Measurements from ENCODE around the gene RAB28.

The RAB28 gene

GRCh38 chr4:13461191-13461905 is 22.8 kb downstream of the RAB28 start:
- no peak overlapping the region for H3K23ac ChIP-seq (ENCODE audit: low read length)
- no peak overlapping the region for H3K14ac ChIP-seq (ENCODE audit: low read length)
- no peak overlapping the region for H3K9ac ChIP-seq (ENCODE audit: low read length)
- no peaks in the 10 kb centered on the region for H3K27me3 ChIP-seq (ENCODE audit: insufficient read depth, low read length)
- H2AFZ ChIP-seq (ENCODE audit: insufficient read depth, low read length, poor library complexity) = no peak overlapping the region
- H3K4me1 ChIP-seq (ENCODE audit: control insufficient read depth in 1 of 2, insufficient read depth in 2 of 2, low read length in 2 of 2) = no peaks in the 10 kb centered on the region
- no peak overlapping the region for H3K4me3 ChIP-seq (ENCODE audit: low read depth, low read length)
- no peak overlapping the region for H3K27ac ChIP-seq (ENCODE audit: low read depth, low read length)
- H3K79me1 ChIP-seq (ENCODE audit: low read length) = no peaks in the 10 kb centered on the region
- H2BK120ac ChIP-seq (ENCODE audit: insufficient read depth, low read length, poor library complexity) = no peak overlapping the region
- no peak overlapping the region for H3K18ac ChIP-seq (ENCODE audit: low read length)
- H4K91ac ChIP-seq (ENCODE audit: low read depth, low read length) = no peak overlapping the region
- H2BK5ac ChIP-seq (ENCODE audit: low read depth, low read length, poor library complexity) = no peak overlapping the region
- no peak overlapping the region for H3K4me2 ChIP-seq (ENCODE audit: low read length)
- no peak for DNase-seq
- WGBS (ENCODE audit: extremely low coverage, insufficient coverage, insufficient read length) = no CpG with 5 or more reads among the region's 6 CpGs
- H4K8ac ChIP-seq (ENCODE audit: low read depth, low read length) = no peak overlapping the region
- H3K9me3 ChIP-seq (ENCODE audit: insufficient read depth, low read depth, low read length) = no peaks in the 10 kb centered on the region
- H4K12ac ChIP-seq (ENCODE audit: low read depth, low read length) = no peak overlapping the region
- no peak overlapping the region for H3K4ac ChIP-seq (ENCODE audit: low read depth, low read length)
- H2BK12ac ChIP-seq (ENCODE audit: low read length) = no peak overlapping the region
- H3K79me2 ChIP-seq (ENCODE audit: control insufficient read depth, insufficient read depth, low read length, poor library complexity) = no peaks in the 10 kb centered on the region
- H2AK5ac ChIP-seq (ENCODE audit: low read length) = no peak overlapping the region
- H3K36me3 ChIP-seq (ENCODE audit: control insufficient read depth in 1 of 2, insufficient read depth in 2 of 2, low read length in 2 of 2) = peaks cover 0 to 2% of the 10 kb centered on the region in 2 experiments

DNA sequence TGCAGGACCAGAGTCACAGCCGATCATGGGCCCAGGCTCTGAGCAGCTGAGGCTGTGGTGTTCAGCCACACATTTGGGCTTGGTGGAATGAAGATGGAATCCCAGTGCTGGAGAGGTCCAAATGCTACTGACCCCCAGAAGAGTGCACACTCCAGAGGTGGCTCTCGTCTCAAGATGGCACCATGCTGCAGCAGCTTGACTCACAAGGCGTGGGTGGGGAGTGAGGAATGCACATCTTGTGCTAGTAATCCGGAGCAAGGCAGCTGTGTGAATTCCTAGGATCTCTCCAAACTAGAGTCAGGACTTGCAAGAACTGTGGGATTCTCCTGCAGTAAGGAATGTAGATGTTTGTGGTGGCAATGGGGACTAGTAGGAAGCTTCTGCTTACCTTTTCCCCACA is 28.7 kb downstream of the RAB28 start:
- Histone ChIP-seq H3K79me2 (ENCODE audit: control insufficient read depth, insufficient read depth, low read length, poor library complexity) (no peaks in the 10 kb centered on the region), H3K18ac (ENCODE audit: low read length) (no peak overlapping the region), H3K23ac (ENCODE audit: low read length) (no peak overlapping the region), H3K4me3 (ENCODE audit: low read depth, low read length) (no peak overlapping the region), H2BK5ac (ENCODE audit: low read depth, low read length, poor library complexity) (no peak overlapping the region), H2AFZ (ENCODE audit: insufficient read depth, low read length, poor library complexity) (no peak overlapping the region), H4K8ac (ENCODE audit: low read depth, low read length) (no peak overlapping the region), H2AK5ac (ENCODE audit: low read length) (no peak overlapping the region), H3K4me1 (ENCODE audit: control insufficient read depth in 1 of 2, insufficient read depth in 2 of 2, low read length in 2 of 2) (no peaks in the 10 kb centered on the region), H3K4ac (ENCODE audit: low read depth, low read length) (no peak overlapping the region), H3K4me2 (ENCODE audit: low read length) (no peak overlapping the region), H3K36me3 (ENCODE audit: control insufficient read depth in 1 of 2, insufficient read depth in 2 of 2, low read length in 2 of 2) (peaks cover 8 to 10% of the 10 kb centered on the region in 2 experiments), H4K91ac (ENCODE audit: low read depth, low read length) (no peak overlapping the region), H3K27me3 (ENCODE audit: insufficient read depth, low read length) (no peaks in the 10 kb centered on the region), H3K9ac (ENCODE audit: low read length) (no peak overlapping the region), H3K27ac (ENCODE audit: low read depth, low read length) (no peak overlapping the region), H3K79me1 (ENCODE audit: low read length) (no peaks in the 10 kb centered on the region), H3K14ac (ENCODE audit: low read length) (no peak overlapping the region), H2BK12ac (ENCODE audit: low read length) (no peak overlapping the region), H3K9me3 (ENCODE audit: insufficient read depth, low read depth, low read length) (no peaks in the 10 kb centered on the region), H2BK120ac (ENCODE audit: insufficient read depth, low read length, poor library complexity) (no peak overlapping the region), H4K12ac (ENCODE audit: low read depth, low read length) (no peak overlapping the region)
- DNase-seq = peak in 1 of 2 donors; percentile 42
- no CpG with 5 or more reads among the region's 4 CpGs for WGBS (ENCODE audit: extremely low coverage, insufficient coverage, insufficient read length)

DNA sequence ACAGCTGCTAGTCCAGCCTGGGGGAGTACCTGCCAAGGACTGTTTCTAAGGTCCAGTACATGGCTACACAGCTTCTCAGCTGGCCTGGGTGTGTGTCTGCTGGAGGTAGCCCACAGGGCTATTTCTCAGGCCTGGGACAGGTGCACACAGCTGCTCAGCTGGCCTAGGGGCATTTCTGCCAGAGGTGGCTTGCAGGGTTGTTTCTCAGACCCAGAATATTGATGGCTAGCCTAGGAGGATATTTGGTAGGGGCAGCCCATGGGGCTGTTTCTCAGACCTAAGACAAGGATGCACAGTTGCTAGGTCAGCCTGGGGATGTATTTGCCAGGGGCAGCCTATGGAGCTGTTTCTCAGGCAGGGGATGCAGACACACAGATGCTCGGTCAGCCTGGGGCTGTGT is 29.4 kb downstream of the RAB28 start:
- H3K23ac ChIP-seq (ENCODE audit: low read length) = no peak overlapping the region
- H3K4me2 ChIP-seq (ENCODE audit: low read length) = no peak overlapping the region
- no peak overlapping the region for H3K9ac ChIP-seq (ENCODE audit: low read length)
- H3K27ac ChIP-seq (ENCODE audit: low read depth, low read length) = no peak overlapping the region
- no peak overlapping the region for H4K91ac ChIP-seq (ENCODE audit: low read depth, low read length)
- H3K9me3 ChIP-seq (ENCODE audit: insufficient read depth, low read depth, low read length) = no peaks in the 10 kb centered on the region
- no peak overlapping the region for H4K8ac ChIP-seq (ENCODE audit: low read depth, low read length)
- H2BK12ac ChIP-seq (ENCODE audit: low read length) = no peak overlapping the region
- no peak overlapping the region for H2AFZ ChIP-seq (ENCODE audit: insufficient read depth, low read length, poor library complexity)
- H3K79me2 ChIP-seq (ENCODE audit: control insufficient read depth, insufficient read depth, low read length, poor library complexity) = no peaks in the 10 kb centered on the region
- H3K4me1 ChIP-seq (ENCODE audit: control insufficient read depth in 1 of 2, insufficient read depth in 2 of 2, low read length in 2 of 2) = no peaks in the 10 kb centered on the region
- no peak overlapping the region for H3K14ac ChIP-seq (ENCODE audit: low read length)
- no peak overlapping the region for H4K12ac ChIP-seq (ENCODE audit: low read depth, low read length)
- no CpG with 5 or more reads among the region's 1 CpG for WGBS (ENCODE audit: extremely low coverage, insufficient coverage, insufficient read length)
- H3K36me3 ChIP-seq (ENCODE audit: control insufficient read depth in 1 of 2, insufficient read depth in 2 of 2, low read length in 2 of 2) = peaks cover 8 to 10% of the 10 kb centered on the region in 2 experiments
- H3K4me3 ChIP-seq (ENCODE audit: low read depth, low read length) = no peak overlapping the region
- no peaks in the 10 kb centered on the region for H3K79me1 ChIP-seq (ENCODE audit: low read length)
- no peak overlapping the region for H2AK5ac ChIP-seq (ENCODE audit: low read length)
- no peak for DNase-seq
- H2BK5ac ChIP-seq (ENCODE audit: low read depth, low read length, poor library complexity) = no peak overlapping the region
- no peaks in the 10 kb centered on the region for H3K27me3 ChIP-seq (ENCODE audit: insufficient read depth, low read length)
- no peak overlapping the region for H3K18ac ChIP-seq (ENCODE audit: low read length)
- no peak overlapping the region for H3K4ac ChIP-seq (ENCODE audit: low read depth, low read length)
- no peak overlapping the region for H2BK120ac ChIP-seq (ENCODE audit: insufficient read depth, low read length, poor library complexity)

DNA sequence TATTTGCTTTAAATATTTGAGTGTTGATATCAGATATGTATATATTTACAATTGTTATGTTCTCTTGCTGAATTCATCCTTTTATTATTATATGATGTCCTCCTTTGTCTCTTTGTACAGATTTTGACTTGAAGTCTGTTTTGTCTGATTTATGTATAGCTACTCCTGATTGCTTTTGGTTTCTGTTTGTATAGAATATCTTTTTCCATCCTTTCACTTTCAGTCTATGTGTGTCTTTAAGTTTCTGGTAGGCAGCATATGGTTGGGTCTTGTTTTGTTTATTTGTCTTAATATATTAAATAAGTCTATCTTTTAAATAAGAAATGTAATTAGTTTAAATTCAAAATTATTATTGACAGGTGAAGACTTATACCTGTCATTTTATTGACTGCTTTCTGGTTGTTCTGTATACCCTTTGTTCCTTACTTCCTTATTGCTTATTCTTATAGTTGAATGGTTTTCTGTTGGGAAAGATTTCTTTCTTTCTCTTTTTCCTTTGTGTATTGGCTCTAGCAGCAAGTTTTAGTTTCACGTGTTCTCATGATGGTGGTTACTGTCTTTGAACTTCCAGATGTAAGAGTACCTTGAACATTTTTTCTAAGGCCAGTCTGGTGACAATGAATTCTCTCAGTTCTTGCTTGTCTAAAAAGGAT is 31.1 kb downstream of the RAB28 start:
- H3K27ac ChIP-seq (ENCODE audit: low read depth, low read length) = no peak overlapping the region
- no peak overlapping the region for H2AFZ ChIP-seq (ENCODE audit: insufficient read depth, low read length, poor library complexity)
- no peak overlapping the region for H3K4me3 ChIP-seq (ENCODE audit: low read depth, low read length)
- H2AK5ac ChIP-seq (ENCODE audit: low read length) = no peak overlapping the region
- H2BK120ac ChIP-seq (ENCODE audit: insufficient read depth, low read length, poor library complexity) = no peak overlapping the region
- no peak overlapping the region for H3K4me2 ChIP-seq (ENCODE audit: low read length)
- H4K12ac ChIP-seq (ENCODE audit: low read depth, low read length) = no peak overlapping the region
- H3K4ac ChIP-seq (ENCODE audit: low read depth, low read length) = no peak overlapping the region
- H2BK5ac ChIP-seq (ENCODE audit: low read depth, low read length, poor library complexity) = no peak overlapping the region
- H3K36me3 ChIP-seq (ENCODE audit: control insufficient read depth in 1 of 2, insufficient read depth in 2 of 2, low read length in 2 of 2) = peaks cover 8% of the 10 kb centered on the region in 2 experiments
- H3K27me3 ChIP-seq (ENCODE audit: insufficient read depth, low read length) = no peaks in the 10 kb centered on the region
- no CpG with 5 or more reads among the region's 1 CpG for WGBS (ENCODE audit: extremely low coverage, insufficient coverage, insufficient read length)
- no peaks in the 10 kb centered on the region for H3K79me1 ChIP-seq (ENCODE audit: low read length)
- no peak overlapping the region for H4K8ac ChIP-seq (ENCODE audit: low read depth, low read length)
- H2BK12ac ChIP-seq (ENCODE audit: low read length) = no peak overlapping the region
- H3K18ac ChIP-seq (ENCODE audit: low read length) = no peak overlapping the region
- no peak overlapping the region for H3K23ac ChIP-seq (ENCODE audit: low read length)
- H3K14ac ChIP-seq (ENCODE audit: low read length) = no peak overlapping the region
- no peaks in the 10 kb centered on the region for H3K9me3 ChIP-seq (ENCODE audit: insufficient read depth, low read depth, low read length)
- no peak overlapping the region for H4K91ac ChIP-seq (ENCODE audit: low read depth, low read length)
- no peak for DNase-seq
- no peaks in the 10 kb centered on the region for H3K4me1 ChIP-seq (ENCODE audit: control insufficient read depth in 1 of 2, insufficient read depth in 2 of 2, low read length in 2 of 2)
- H3K9ac ChIP-seq (ENCODE audit: low read length) = no peak overlapping the region
- no peaks in the 10 kb centered on the region for H3K79me2 ChIP-seq (ENCODE audit: control insufficient read depth, insufficient read depth, low read length, poor library complexity)
